Effector memory CD4-positive, alpha-beta T cell (primary cell): ENCODE results near the gene LACTB.
"Not testable (repeated sequence)": the region's sequence is repeated elsewhere in the genome, so short reads cannot be mapped to it uniquely, and the experiment has no call there.

ENCODE experiments used
- DNase-seq, 3 donors: peaks; one replicate each; pipeline ENCODE4 v3.0.0-alpha.2; 2020
- H3K27ac ChIP-seq: 2 replicates; pipeline ENCODE4 v1.7.0; 2013; ENCODE audit warnings: mild to moderate bottlenecking, low read length, moderate library complexity; ENCODE audit not compliant: insufficient read depth, poor library complexity, severe bottlenecking
- H3K27me3 ChIP-seq: replicated peaks from 2 replicates; pipeline ENCODE4 v1.7.0; 2013; ENCODE audit warnings: mild to moderate bottlenecking, low read length; ENCODE audit not compliant: insufficient read depth, control insufficient read depth, poor library complexity, severe bottlenecking
- H3K36me3 ChIP-seq: 2 replicates; pipeline ENCODE4 v1.7.0; 2013; ENCODE audit warnings: mild to moderate bottlenecking, low read length, moderate library complexity; ENCODE audit not compliant: control insufficient read depth, insufficient read depth
- H3K4me1 ChIP-seq: 2 replicates; pipeline ENCODE4 v1.7.0; 2013; ENCODE audit warnings: low read length, mild to moderate bottlenecking; ENCODE audit not compliant: control insufficient read depth, insufficient read depth, poor library complexity, severe bottlenecking
- H3K4me3 ChIP-seq: 2 replicates; pipeline ENCODE4 v1.7.0; 2013; ENCODE audit warnings: low read length, low read depth, mild to moderate bottlenecking; ENCODE audit not compliant: insufficient read depth, poor library complexity, severe bottlenecking
- H3K9me3 ChIP-seq: 2 replicates; pipeline ENCODE4 v1.7.0; 2013; ENCODE audit warnings: mild to moderate bottlenecking, low read length, moderate library complexity; ENCODE audit not compliant: control insufficient read depth

The LACTB gene

DNA sequence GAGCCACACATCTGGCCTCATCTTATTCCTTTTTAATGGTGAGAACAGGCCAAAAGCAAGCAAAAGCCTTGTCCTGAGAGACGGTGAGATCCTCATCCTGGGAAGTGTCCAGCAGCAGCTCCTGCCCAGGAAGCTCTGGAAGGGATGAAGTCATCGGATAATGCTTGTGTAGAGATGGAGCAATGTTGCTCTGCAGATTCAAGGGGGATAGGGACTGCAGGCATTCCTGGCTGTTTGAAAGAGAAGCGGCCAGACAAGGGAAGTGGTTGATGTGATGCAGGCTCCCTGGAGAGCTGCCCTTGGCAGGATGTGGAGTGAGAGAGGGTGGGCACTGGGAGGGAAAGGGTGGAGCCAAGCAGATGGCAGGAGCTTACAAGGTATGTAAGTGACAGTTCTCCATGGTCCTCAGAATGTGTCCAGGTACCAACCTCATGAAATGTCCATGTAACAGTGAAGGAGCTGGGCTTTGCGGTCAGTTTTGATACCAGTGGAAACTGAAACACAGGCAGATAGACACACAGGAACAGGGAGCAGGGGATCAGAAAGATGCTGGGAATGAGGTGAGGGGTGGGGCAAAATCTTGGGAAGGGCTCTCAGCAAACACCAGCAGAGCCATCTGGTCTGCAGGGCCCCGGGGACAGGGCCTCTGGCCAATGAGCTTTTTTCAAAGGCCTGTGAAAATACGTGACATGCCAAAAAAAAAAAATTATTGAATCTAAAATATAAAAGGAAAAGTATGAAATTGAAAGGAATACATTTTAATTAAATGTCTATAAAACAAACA is 32.2 kb upstream of the LACTB start:
- Histone ChIP-seq H3K9me3 (no peaks in the 10 kb centered on the region), H3K4me1 (no peaks in the 10 kb centered on the region), H3K4me3 (no peak overlapping the region), H3K27me3 (no peaks in the 10 kb centered on the region), H3K36me3 (no peaks in the 10 kb centered on the region), H3K27ac (no peak overlapping the region)
- no peak for DNase-seq

- H3K27ac ChIP-seq, result no peak overlapping the region
- H3K9me3 ChIP-seq, result no peaks in the 10 kb centered on the region
- no peaks in the 10 kb centered on the region for H3K27me3 ChIP-seq
- no peak for DNase-seq
- no peaks in the 10 kb centered on the region for H3K4me1 ChIP-seq
- H3K4me3 ChIP-seq, result no peak overlapping the region
- no peaks in the 10 kb centered on the region for H3K36me3 ChIP-seq
These were observed 31.2 kb upstream of the LACTB start for GRCh38 chr15:63090472-63090871.

- DNase-seq, result no peak
- Histone ChIP-seq H3K4me3 (no peak overlapping the region), H3K27me3 (no peaks in the 10 kb centered on the region), H3K36me3 (no peaks in the 10 kb centered on the region), H3K9me3 (no peaks in the 10 kb centered on the region), H3K4me1 (no peaks in the 10 kb centered on the region), H3K27ac (no peak overlapping the region)
These were observed 30.8 kb upstream of the LACTB start for GRCh38 chr15:63090887-63091286.

DNA sequence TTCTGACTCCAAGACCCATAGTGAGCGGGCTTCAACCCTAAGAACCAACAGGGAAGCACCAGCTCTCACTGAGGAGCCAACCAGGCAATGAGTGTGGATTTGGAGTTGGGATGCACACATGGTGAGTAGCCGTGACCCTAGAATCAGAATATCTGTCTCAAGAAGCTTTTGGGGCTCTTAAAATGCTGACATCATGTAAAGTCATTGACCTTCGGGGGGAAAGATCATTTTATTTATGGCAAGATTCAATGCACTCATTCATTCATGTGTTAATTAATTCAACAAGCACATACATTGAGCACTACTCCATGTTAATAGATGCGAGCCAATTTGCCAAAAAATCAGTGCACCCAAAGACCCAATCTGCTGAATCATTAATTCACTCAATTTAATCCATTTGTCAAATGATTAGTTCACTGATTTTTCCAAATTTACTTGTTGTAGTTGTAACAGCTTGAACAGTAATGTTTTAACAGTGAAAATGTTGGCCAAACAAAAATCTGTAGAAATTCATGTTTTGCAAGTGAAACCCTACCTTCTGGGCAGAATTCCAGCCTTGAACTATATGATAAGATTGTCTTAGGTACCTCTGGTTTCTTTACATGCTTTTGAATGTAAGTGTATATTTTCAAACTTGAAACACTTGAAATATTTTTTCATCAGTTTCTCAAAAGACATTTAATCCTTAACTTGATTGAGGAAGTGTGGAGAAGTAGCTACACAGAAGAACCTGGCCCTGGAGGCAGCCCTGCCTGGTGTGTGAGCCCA is 29.8 kb upstream of the LACTB start:
- Histone ChIP-seq H3K9me3 (no peaks in the 10 kb centered on the region), H3K27me3 (no peaks in the 10 kb centered on the region), H3K36me3 (no peaks in the 10 kb centered on the region), H3K4me1 (no peaks in the 10 kb centered on the region), H3K27ac (no peak overlapping the region), H3K4me3 (no peak overlapping the region)
- no peak for DNase-seq

- no peak overlapping the region for H3K27ac ChIP-seq
- DNase-seq, result peak; percentile 23 to 49 (median 41)
- no peaks in the 10 kb centered on the region for H3K4me1 ChIP-seq
- no peaks in the 10 kb centered on the region for H3K27me3 ChIP-seq
- no peak overlapping the region for H3K4me3 ChIP-seq
- no peaks in the 10 kb centered on the region for H3K36me3 ChIP-seq
- no peaks in the 10 kb centered on the region for H3K9me3 ChIP-seq
These were observed 28.0 kb upstream of the LACTB start for GRCh38 chr15:63093486-63094205.

- DNase-seq, result no peak
- Histone ChIP-seq H3K4me3 (no peak overlapping the region), H3K4me1 (no peaks in the 10 kb centered on the region), H3K27me3 (no peaks in the 10 kb centered on the region), H3K27ac (no peak overlapping the region), H3K36me3 (no peaks in the 10 kb centered on the region), H3K9me3 (no peaks in the 10 kb centered on the region)
These were observed 27.1 kb upstream of the LACTB start for GRCh38 chr15:63094495-63094931.

DNA sequence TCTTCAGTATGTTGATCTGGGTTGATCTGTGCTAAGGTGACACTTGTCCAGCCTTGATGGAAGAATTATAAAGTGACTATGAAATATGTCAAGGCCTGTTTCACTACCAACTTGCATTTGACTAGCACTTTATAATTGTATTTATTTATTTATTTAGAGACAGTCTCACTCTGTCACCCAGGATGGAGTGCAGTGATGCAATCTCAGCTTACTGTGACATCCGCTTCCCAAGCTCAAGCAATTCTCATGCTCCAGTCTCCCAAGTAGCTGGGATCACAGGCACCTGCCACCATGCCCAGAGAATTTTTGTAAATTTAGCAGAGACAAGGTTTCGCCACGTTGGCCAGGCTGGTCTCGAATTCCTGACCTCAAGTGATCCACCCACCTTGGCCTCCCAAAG is 25.5 kb upstream of the LACTB start:
- Histone ChIP-seq H3K27ac (no peak overlapping the region), H3K4me1 (no peaks in the 10 kb centered on the region), H3K9me3 (no peaks in the 10 kb centered on the region), H3K36me3 (no peaks in the 10 kb centered on the region), H3K4me3 (no peak overlapping the region), H3K27me3 (no peaks in the 10 kb centered on the region)
- no peak for DNase-seq

DNA sequence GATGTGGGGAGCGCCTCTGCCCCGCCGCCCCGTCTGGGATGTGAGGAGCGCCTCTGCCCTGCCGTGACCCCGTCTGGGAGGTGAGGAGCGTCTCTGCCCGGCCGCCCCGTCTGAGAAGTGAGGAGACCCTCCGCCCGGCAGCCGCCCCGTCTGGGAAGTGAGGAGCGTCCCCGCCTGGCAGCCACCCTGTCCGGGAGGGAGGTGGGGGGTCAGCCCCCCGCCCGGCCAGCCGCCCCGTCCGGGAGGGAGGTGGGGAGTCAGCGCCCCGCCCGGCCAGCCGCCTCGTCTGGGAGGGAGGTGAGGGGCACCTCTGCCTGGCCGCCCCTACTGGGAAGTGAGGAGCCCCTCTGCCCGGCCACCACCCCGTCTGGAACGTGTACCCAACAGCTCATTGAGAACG is 22.8 kb upstream of the LACTB start:
- H3K4me1 ChIP-seq, H3K4me3 ChIP-seq, DNase-seq, H3K9me3 ChIP-seq, H3K27ac ChIP-seq, H3K36me3 ChIP-seq, H3K27me3 ChIP-seq: not testable (repeated sequence)

GRCh38 chr15:63099581-63099980 is 22.1 kb upstream of the LACTB start:
- not testable (repeated sequence) for H3K27me3 ChIP-seq, H3K4me3 ChIP-seq, H3K4me1 ChIP-seq, H3K27ac ChIP-seq, H3K36me3 ChIP-seq, H3K9me3 ChIP-seq, DNase-seq

- Histone ChIP-seq H3K9me3 (no peaks in the 10 kb centered on the region), H3K4me1 (no peaks in the 10 kb centered on the region), H3K36me3 (no peaks in the 10 kb centered on the region), H3K27me3 (peaks cover 4% of the 10 kb centered on the region), H3K4me3 (no peak overlapping the region), H3K27ac (no peak overlapping the region)
- DNase-seq, result no peak
These were observed 18.2 kb upstream of the LACTB start for GRCh38 chr15:63103416-63103815.
